Natural killer cell treated with Interleukin-12 subunit alpha and Interleukin-12 subunit beta and Interleukin-15 and Interleukin-18, amount 100 ng/mL, for 72 hours (primary cell): Measurements from ENCODE around the gene MACF1. TPM values are rescaled to one million over a fixed set of nuclear protein-coding genes. Genes with fewer than 3 reads are reported as not detected.
"Not testable (repeated sequence)": the region's sequence is repeated elsewhere in the genome, so short reads cannot be mapped to it uniquely, and the experiment has no call there.

Experiments
- ATAC-seq, 2 donors: fragments of 150-1000 bp; cut with Tn5 transposase in 1 of 2; sonication (Bioruptor Pico), chemical (Tn5 transposase) in 1 of 2; 2 replicates each; pipeline ENCODE4 v1.10.0; 2021
- DNase-seq: peaks from one replicate; pipeline ENCODE4 v3.0.0; 2022; ENCODE audit warnings: low spot score
- H3K27ac Mint-ChIP-seq, 2 donors: 1 replicate in 1 of 2; 2 replicates in 1 of 2; pipeline ENCODE4 v1.8.0; 2022; ENCODE audit warnings: mixed read lengths in 2 of 2, mild to moderate bottlenecking in 1 of 2, moderate library complexity in 1 of 2
- H3K27me3 Mint-ChIP-seq, 2 donors: 1 replicate in 1 of 2; 2 replicates in 1 of 2; pipeline ENCODE4 v1.8.0; 2022; ENCODE audit warnings: mixed read lengths in 2 of 2
- H3K36me3 Mint-ChIP-seq: one replicate; pipeline ENCODE4 v1.8.0; 2022; ENCODE audit warnings: mixed read lengths
- H3K4me1 Mint-ChIP-seq, 2 donors: 1 replicate in 1 of 2; 2 replicates in 1 of 2; pipeline ENCODE4 v1.8.0; 2022; ENCODE audit warnings: low read depth in 2 of 2, mixed read lengths in 2 of 2, mild to moderate bottlenecking in 1 of 2
- H3K4me3 Mint-ChIP-seq: one replicate; pipeline ENCODE4 v1.8.0; 2022; ENCODE audit warnings: mixed read lengths
- H3K9me3 Mint-ChIP-seq: 2 replicates; pipeline ENCODE4 v1.8.0; 2022; ENCODE audit warnings: mixed read lengths
- total RNA-seq, 2 donors: library from RNA; stranded (reverse); gene quantifications; one replicate each; pipeline ENCODE4 v1.2.3, GENCODE V29; 2022

Gene MACF1
- total RNA-seq, 2 donors from 2014 or later = 370 to 514 TPM

GRCh38 chr1:39470040-39470439 is 265.5 kb downstream of the MACF1 start:
- no peaks in the 10 kb centered on the region for H3K9me3 Mint-ChIP-seq
- peak overlapping the region in 1 of 2 donors; percentile 6 for H3K27ac Mint-ChIP-seq

GRCh38 chr1:39472826-39473225 is 268.3 kb downstream of the MACF1 start:
- Mint-ChIP-seq H3K27ac (no peak overlapping the region), H3K9me3 (no peaks in the 10 kb centered on the region), H3K27me3 (no peaks in the 10 kb centered on the region), H3K36me3 (peaks cover 20% of the 10 kb centered on the region), H3K4me3 (no peak overlapping the region), H3K4me1 (peaks cover 3 to 8% of the 10 kb centered on the region in 2 donors)
- DNase-seq = no peak
- ATAC-seq = no peak

More at GRCh38 chr1:39470040-39470439, 265.5 kb downstream of the MACF1 start:
- ATAC-seq = no peak
- peaks cover 3 to 4% of the 10 kb centered on the region in 2 donors for H3K4me1 Mint-ChIP-seq
- no peak for DNase-seq
- no peak overlapping the region for H3K4me3 Mint-ChIP-seq
- H3K27me3 Mint-ChIP-seq = no peaks in the 10 kb centered on the region
- H3K36me3 Mint-ChIP-seq = peaks cover 22% of the 10 kb centered on the region

GRCh38 chr1:39473324-39473723 is 268.8 kb downstream of the MACF1 start:
- no peak overlapping the region for H3K4me3 Mint-ChIP-seq
- peaks cover 3 to 8% of the 10 kb centered on the region in 2 donors for H3K4me1 Mint-ChIP-seq
- ATAC-seq = no peak
- H3K27ac Mint-ChIP-seq = no peak overlapping the region
- DNase-seq = no peak
- H3K9me3 Mint-ChIP-seq = no peaks in the 10 kb centered on the region
- peaks cover 20% of the 10 kb centered on the region for H3K36me3 Mint-ChIP-seq
- H3K27me3 Mint-ChIP-seq = no peaks in the 10 kb centered on the region

- DNase-seq (no peak), ATAC-seq (no peak)
- no peaks in the 10 kb centered on the region for H3K9me3 Mint-ChIP-seq
- H3K36me3 Mint-ChIP-seq = peaks cover 9% of the 10 kb centered on the region
- no peak overlapping the region for H3K27ac Mint-ChIP-seq
- H3K27me3 Mint-ChIP-seq = no peaks in the 10 kb centered on the region
- H3K4me3 Mint-ChIP-seq = no peak overlapping the region
- peaks cover 0 to 4% of the 10 kb centered on the region in 2 donors for H3K4me1 Mint-ChIP-seq
Measured at GRCh38 chr1:39474810-39475209, 270.3 kb downstream of the MACF1 start.

- not testable (repeated sequence) for H3K36me3 Mint-ChIP-seq, H3K27me3 Mint-ChIP-seq, H3K4me3 Mint-ChIP-seq, H3K4me1 Mint-ChIP-seq, H3K27ac Mint-ChIP-seq, ATAC-seq, DNase-seq, H3K9me3 Mint-ChIP-seq
Measured at GRCh38 chr1:39475551-39475950, 271.1 kb downstream of the MACF1 start.

- H3K9me3 Mint-ChIP-seq = no peaks in the 10 kb centered on the region
- peaks cover 0 to 4% of the 10 kb centered on the region in 2 donors for H3K4me1 Mint-ChIP-seq
- H3K27me3 Mint-ChIP-seq = no peaks in the 10 kb centered on the region
- no peak overlapping the region for H3K27ac Mint-ChIP-seq
- DNase-seq (no peak), ATAC-seq (no peak)
- H3K4me3 Mint-ChIP-seq = no peak overlapping the region
- H3K36me3 Mint-ChIP-seq = peaks cover 13% of the 10 kb centered on the region
Measured at GRCh38 chr1:39478126-39478915, 273.8 kb downstream of the MACF1 start.

- Mint-ChIP-seq H3K27ac (no peak overlapping the region), H3K27me3 (no peaks in the 10 kb centered on the region), H3K4me3 (no peak overlapping the region), H3K36me3 (peaks cover 11% of the 10 kb centered on the region), H3K4me1 (peaks cover 0 to 4% of the 10 kb centered on the region in 2 donors), H3K9me3 (no peaks in the 10 kb centered on the region)
- ATAC-seq = no peak
- no peak for DNase-seq
Measured at GRCh38 chr1:39481289-39481688, 276.8 kb downstream of the MACF1 start.

- Mint-ChIP-seq H3K36me3 (peaks cover 11% of the 10 kb centered on the region), H3K27ac (no peak overlapping the region), H3K4me3 (no peak overlapping the region), H3K9me3 (no peaks in the 10 kb centered on the region), H3K4me1 (no peaks in the 10 kb centered on the region), H3K27me3 (no peaks in the 10 kb centered on the region)
- DNase-seq (no peak), ATAC-seq (no peak)
Measured at GRCh38 chr1:39483276-39483675, 278.8 kb downstream of the MACF1 start.

- DNase-seq = no peak
- no peak overlapping the region for H3K27ac Mint-ChIP-seq
- H3K4me1 Mint-ChIP-seq = no peaks in the 10 kb centered on the region
- peaks cover 11% of the 10 kb centered on the region for H3K36me3 Mint-ChIP-seq
- no peak for ATAC-seq
- H3K4me3 Mint-ChIP-seq = no peak overlapping the region
- H3K27me3 Mint-ChIP-seq = no peaks in the 10 kb centered on the region
- no peaks in the 10 kb centered on the region for H3K9me3 Mint-ChIP-seq
Measured at GRCh38 chr1:39484564-39484963, 280.1 kb downstream of the MACF1 start.

- Mint-ChIP-seq H3K27ac (no peak overlapping the region), H3K4me1 (peaks cover 0 to under 1% of the 10 kb centered on the region in 2 donors)
- ATAC-seq = no peak
Measured at GRCh38 chr1:39485046-39485803, 280.7 kb downstream of the MACF1 start.

GRCh38 chr1:39488012-39488545 is 283.6 kb downstream of the MACF1 start:
- Mint-ChIP-seq H3K4me3 (no peak overlapping the region), H3K27ac (no peak overlapping the region), H3K9me3 (no peaks in the 10 kb centered on the region), H3K4me1 (peaks cover 0 to 7% of the 10 kb centered on the region in 2 donors), H3K27me3 (peaks cover 0 to 2% of the 10 kb centered on the region in 2 donors), H3K36me3 (peaks cover 5% of the 10 kb centered on the region)
- DNase-seq = no peak
- no peak for ATAC-seq

More at GRCh38 chr1:39485046-39485803, 280.7 kb downstream of the MACF1 start:
- Mint-ChIP-seq H3K9me3 (no peaks in the 10 kb centered on the region), H3K4me3 (no peak overlapping the region), H3K36me3 (peaks cover 11% of the 10 kb centered on the region), H3K27me3 (no peaks in the 10 kb centered on the region)
- DNase-seq = no peak

- H3K9me3 Mint-ChIP-seq = no peaks in the 10 kb centered on the region
- DNase-seq (no peak), ATAC-seq (no peak)
- no peak overlapping the region for H3K4me3 Mint-ChIP-seq
- H3K27me3 Mint-ChIP-seq = peaks cover under 1 to 5% of the 10 kb centered on the region in 2 donors
- peaks cover 0 to 8% of the 10 kb centered on the region in 2 donors for H3K4me1 Mint-ChIP-seq
- H3K36me3 Mint-ChIP-seq = no peaks in the 10 kb centered on the region
- H3K27ac Mint-ChIP-seq = no peak overlapping the region
Measured at GRCh38 chr1:39488793-39489566, 284.5 kb downstream of the MACF1 start.

GRCh38 chr1:39489567-39490239 is 285.2 kb downstream of the MACF1 start:
- DNase-seq = no peak
- Mint-ChIP-seq H3K4me3 (no peak overlapping the region), H3K27ac (no peak overlapping the region), H3K27me3 (peaks cover 8 to 10% of the 10 kb centered on the region in 2 donors), H3K36me3 (no peaks in the 10 kb centered on the region), H3K9me3 (no peaks in the 10 kb centered on the region), H3K4me1 (peaks cover 3 to 12% of the 10 kb centered on the region in 2 donors)
- ATAC-seq = no peak
